Thoracic aorta (tissue), 2 donors: Measurements from ENCODE around the gene NOVA1. TPM values are rescaled to one million over a fixed set of nuclear protein-coding genes. Genes with fewer than 3 reads are reported as not detected.

ENCODE experiments used
- ATAC-seq: fragments of 150-250 bp; one replicate; pipeline ENCODE4 v1.8.0; 2017; ENCODE audit warnings: low read depth; ENCODE audit not compliant: insufficient number of reproducible peaks, low FRiP score
- DNase-seq: peaks from one replicate; pipeline ENCODE4 v3.0.0-alpha.2; 2020; ENCODE audit warnings: low spot score
- H3K27ac ChIP-seq, 2 donors: fragments of 200-600 bp; sonication (generic); 1 replicate in 1 of 2; 2 replicates in 1 of 2; pipeline ENCODE4 v1.5.1; 2016; ENCODE audit warnings: mild to moderate bottlenecking in 2 of 2, moderate library complexity in 2 of 2
- H3K27me3 ChIP-seq: fragments of 200-600 bp; sonication (generic); replicated peaks from 2 replicates; pipeline ENCODE4 v1.6.0; 2016; ENCODE audit warnings: mild to moderate bottlenecking; ENCODE audit not compliant: insufficient read depth
- H3K36me3 ChIP-seq: fragments of 200-600 bp; sonication (generic); one replicate; pipeline ENCODE4 v1.5.1; 2016
- H3K4me1 ChIP-seq, 2 donors: fragments of 200-600 bp; sonication (generic); 1 replicate in 1 of 2; 2 replicates in 1 of 2; pipeline versions ENCODE4 v1.5.1 to v1.6.0; 2016; ENCODE audit warnings: low read depth in 2 of 2, mild to moderate bottlenecking in 1 of 2; ENCODE audit not compliant: control insufficient read depth in 1 of 2
- H3K4me3 ChIP-seq: fragments of 200-600 bp; sonication (generic); 2 replicates; pipeline ENCODE4 v1.5.1; 2016; ENCODE audit warnings: mild to moderate bottlenecking
- H3K9me3 ChIP-seq: fragments of 200-600 bp; sonication (generic); 2 replicates; pipeline ENCODE4 v1.5.1; 2016
- CTCF ChIP-seq: fragments of 200-600 bp; sonication (generic); IDR thresholded peaks from one replicate; pipeline ENCODE4 v1.5.1; 2019; ENCODE audit warnings: antibody characterized with exemption
- total RNA-seq, 2 donors: library from RNA; depleted of rRNA; stranded (reverse); fragments of >200 nt; gene quantifications; one replicate each; pipeline versions ENCODE4 v1.1.0 to v1.2.3, GENCODE V29; 2016

The NOVA1 gene
- total RNA-seq, 2 donors from 2014 or later, result 10.2 to 11.0 TPM

GRCh38 chr14:26527095-26527494, 70.7 kb downstream of the NOVA1 start:
- Histone ChIP-seq H3K9me3 (no peaks in the 10 kb centered on the region), H3K27me3 (no peaks in the 10 kb centered on the region), H3K27ac (no peak overlapping the region), H3K36me3 (no peaks in the 10 kb centered on the region), H3K4me3 (no peak overlapping the region), H3K4me1 (peaks cover 4 to 23% of the 10 kb centered on the region in 2 donors)
- ATAC-seq (no peak), DNase-seq (no peak)
- TF ChIP-seq CTCF, result no peak

GRCh38 chr14:26526137-26526536, 71.7 kb downstream of the NOVA1 start:
- no peak overlapping the region for H3K27ac ChIP-seq
- no peak for TF ChIP-seq CTCF

DNA sequence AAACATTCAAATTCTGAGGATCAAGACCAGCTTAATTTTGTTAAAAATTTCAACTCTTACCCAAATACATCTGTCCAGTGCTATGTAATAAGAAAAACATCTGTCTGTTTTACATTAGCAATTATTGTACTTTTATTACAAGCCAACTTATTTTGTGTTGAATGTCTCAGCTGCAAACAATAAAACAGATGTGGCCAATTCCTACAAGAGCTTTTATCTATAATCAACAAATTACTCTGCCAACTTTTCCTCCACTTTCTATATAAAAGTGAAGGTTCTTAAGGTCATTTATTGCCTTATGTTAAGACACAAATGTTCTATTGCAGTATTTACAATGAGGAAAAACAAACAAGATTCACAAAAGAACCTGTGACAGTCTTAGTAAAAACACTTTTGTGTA, 72.7 kb downstream of the NOVA1 start:
- DNase-seq (no peak), ATAC-seq (no peak)
- no peaks in the 10 kb centered on the region for H3K36me3 ChIP-seq
- no peak for TF ChIP-seq CTCF
- peaks cover 4 to 26% of the 10 kb centered on the region in 2 donors for H3K4me1 ChIP-seq
- H3K9me3 ChIP-seq, result no peaks in the 10 kb centered on the region
- H3K27me3 ChIP-seq, result no peaks in the 10 kb centered on the region
- no peak overlapping the region for H3K4me3 ChIP-seq
- no peak overlapping the region for H3K27ac ChIP-seq

More at GRCh38 chr14:26526137-26526536, 71.7 kb downstream of the NOVA1 start:
- Histone ChIP-seq H3K4me3 (no peak overlapping the region), H3K4me1 (peaks cover 4 to 26% of the 10 kb centered on the region in 2 donors), H3K27me3 (no peaks in the 10 kb centered on the region), H3K36me3 (no peaks in the 10 kb centered on the region), H3K9me3 (no peaks in the 10 kb centered on the region)
- ATAC-seq, result no peak
- DNase-seq, result no peak

GRCh38 chr14:26522967-26523366, 74.9 kb downstream of the NOVA1 start:
- no peak for DNase-seq
- Histone ChIP-seq H3K4me3 (no peak overlapping the region), H3K9me3 (no peaks in the 10 kb centered on the region), H3K4me1 (peaks cover 4 to 13% of the 10 kb centered on the region in 2 donors), H3K36me3 (no peaks in the 10 kb centered on the region), H3K27me3 (no peaks in the 10 kb centered on the region), H3K27ac (peak overlapping the region in 1 of 2 donors; percentile 48)
- ATAC-seq, result peak; percentile 42
- TF ChIP-seq CTCF, result no peak

GRCh38 chr14:26517771-26518170, 80.1 kb downstream of the NOVA1 start:
- Histone ChIP-seq H3K9me3 (no peaks in the 10 kb centered on the region), H3K27me3 (no peaks in the 10 kb centered on the region), H3K4me3 (no peak overlapping the region), H3K36me3 (no peaks in the 10 kb centered on the region), H3K27ac (no peak overlapping the region), H3K4me1 (peaks cover 0 to 10% of the 10 kb centered on the region in 2 donors)
- DNase-seq (no peak), ATAC-seq (no peak)
- no peak for TF ChIP-seq CTCF
